ENCODE measurements around the gene THBS3.
"Not testable (repeated sequence)": the region's sequence is repeated elsewhere in the genome, so short reads cannot be mapped to it uniquely, and the experiment has no call there.

Gene THBS3

DNA sequence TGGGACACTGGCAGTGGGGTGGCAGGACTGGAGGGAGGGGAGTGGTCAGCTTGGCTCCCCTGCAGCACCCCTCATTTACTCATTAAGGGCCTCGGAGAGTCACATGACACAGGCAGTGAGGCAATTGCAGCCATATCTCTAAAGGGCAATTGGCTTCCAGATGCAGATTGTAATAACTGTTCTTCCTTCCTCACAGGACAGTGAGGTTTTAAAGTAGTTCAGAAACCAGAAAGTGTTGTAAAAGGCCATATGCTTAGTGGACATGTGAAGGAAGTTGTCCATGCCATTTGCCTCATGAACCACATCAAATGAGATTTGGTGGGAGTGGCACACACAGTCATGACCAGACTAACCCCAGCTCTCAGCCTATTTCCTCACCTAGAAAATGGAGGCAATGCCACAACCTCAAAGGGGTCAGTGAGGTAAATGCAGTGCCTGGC is 11.9 kb upstream of the THBS3 start:
- TF ChIP-seq CTCF (IDR thresholded peaks at IDR 0.05; ENCODE audit: insufficient read depth, low read depth, low read length, missing control alignments) = no peak
- H3K4me3 ChIP-seq (ENCODE audit: low read depth, low read length) = no peak overlapping the region
- DNase-seq (ENCODE audit: low read depth) = no peak

DNA sequence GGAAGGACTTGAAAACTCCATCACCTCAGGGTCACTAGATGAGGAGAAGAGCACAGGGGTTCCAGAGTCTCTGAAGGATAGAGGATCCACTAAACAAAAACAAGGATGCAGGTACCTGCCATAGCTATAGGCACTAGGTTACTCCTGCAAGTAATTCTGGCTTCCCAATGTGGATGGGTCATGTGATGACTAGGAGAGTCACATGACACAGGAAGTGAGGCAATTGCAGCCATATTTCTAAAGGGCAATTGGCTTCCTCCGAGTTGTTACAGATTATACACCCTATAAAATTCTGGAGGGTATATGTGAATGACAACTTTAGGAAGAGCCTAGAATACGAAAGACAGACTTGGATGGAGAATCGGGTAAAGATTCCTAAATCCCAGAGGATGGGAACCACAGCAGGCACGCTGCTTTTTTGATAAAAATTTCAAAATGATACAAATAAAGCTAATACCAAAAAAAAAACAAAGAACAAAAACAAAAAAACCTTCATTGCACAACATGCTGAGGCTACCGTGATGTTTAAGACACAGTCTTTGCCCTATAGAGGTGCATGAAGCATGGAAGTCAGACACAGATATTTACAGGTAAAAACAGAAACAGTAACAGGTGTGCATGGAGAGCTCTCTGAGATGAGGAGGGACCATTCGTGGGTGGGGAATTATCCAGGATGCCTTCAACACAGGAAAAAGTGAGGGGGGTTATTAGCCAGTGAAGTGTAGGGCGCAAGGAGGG is 11.3 kb upstream of the THBS3 start:
- no peak overlapping the region for H3K4me3 ChIP-seq (ENCODE audit: low read depth, low read length)
- DNase-seq (ENCODE audit: low read depth) = no peak
- TF ChIP-seq CTCF (IDR thresholded peaks at IDR 0.05; ENCODE audit: insufficient read depth, low read depth, low read length, missing control alignments) = no peak

DNA sequence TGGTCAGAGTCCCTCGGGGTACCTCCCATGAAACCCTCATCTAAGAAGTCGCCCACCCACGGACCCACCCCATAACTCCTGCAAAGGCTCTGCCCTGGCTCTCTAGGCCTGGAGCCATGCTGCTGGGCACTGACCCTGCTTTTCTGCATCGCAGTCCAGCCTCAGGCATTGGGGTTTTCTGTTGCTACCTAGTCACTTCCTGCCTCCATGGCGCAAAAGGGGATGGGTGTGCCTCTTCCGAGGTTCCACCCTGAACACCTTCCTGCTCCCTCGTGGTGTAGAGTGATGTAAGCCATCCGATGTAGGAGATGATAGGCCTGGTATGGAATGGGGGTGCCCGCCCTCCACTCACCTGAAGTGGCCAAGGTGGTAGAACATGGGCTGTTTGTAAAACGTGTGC is 7.0 kb upstream of the THBS3 start:
- DNase-seq (ENCODE audit: low read depth) = not testable (repeated sequence)

DNA sequence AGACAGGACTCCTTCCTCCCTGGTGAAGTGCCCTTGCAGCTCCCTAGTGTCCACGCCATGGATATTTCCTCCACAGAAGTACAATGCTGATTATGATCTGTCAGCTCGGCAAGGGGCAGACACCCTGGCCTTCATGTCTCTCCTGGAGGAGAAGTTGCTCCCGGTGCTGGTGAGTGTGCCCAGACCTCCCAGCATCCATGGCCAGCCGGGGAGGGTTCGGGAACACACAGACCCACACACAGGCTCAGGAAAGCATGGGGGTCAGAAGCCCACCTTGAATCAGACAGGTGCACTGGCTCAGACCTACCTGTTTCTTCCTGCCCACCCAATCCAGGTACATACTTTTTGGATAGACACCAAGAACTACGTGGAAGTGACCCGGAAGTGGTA is 4.3 kb upstream of the THBS3 start:
- not testable (repeated sequence) for H3K4me3 ChIP-seq (ENCODE audit: low read depth, low read length); DNase-seq (ENCODE audit: low read depth)

More for the DNA sequence above, 7.0 kb upstream of the THBS3 start:
- not testable (repeated sequence) for H3K4me3 ChIP-seq (ENCODE audit: low read depth, low read length)

GRCh38 chr1:155211381-155212050 is 3.8 kb upstream of the THBS3 start:
- not testable (repeated sequence) for DNase-seq (ENCODE audit: low read depth); H3K4me3 ChIP-seq (ENCODE audit: low read depth, low read length)

DNA sequence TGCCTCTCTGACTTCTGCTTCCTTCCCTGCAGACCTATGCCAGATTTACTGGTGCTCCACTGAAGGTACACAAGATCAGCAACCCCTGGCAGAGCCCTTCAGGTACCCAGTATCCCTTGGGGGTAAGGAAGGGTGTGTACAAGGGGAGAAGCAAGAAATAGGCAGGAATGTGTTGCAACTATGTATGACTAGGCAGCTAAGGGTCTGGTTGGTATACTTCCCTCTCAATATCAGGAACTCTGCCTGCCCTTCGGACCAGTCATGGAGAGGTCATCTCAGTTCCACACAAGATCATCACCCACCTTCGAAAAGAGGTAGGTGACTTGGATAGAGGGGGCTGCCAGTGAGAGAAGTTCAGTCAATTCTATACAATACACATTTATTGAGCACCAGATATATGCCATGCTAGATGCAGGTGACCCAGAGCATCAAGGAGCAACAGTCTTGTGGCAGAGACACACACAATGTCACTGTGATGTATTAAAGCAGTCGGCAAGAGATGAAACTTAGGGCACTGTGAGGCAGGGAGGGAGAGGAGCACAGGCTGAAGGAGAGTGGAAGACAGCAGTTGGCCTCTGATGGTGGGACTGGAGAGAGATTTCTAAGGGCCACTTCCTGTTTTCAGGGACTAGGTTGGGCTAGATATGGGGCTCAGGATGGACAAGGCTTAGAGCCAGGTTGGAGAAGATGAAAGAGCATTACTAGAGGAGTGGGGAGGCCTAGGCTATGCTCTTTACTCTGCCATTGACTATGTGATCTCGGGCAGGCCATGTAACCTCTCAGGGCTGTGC is 2.8 kb upstream of the THBS3 start:
- no peak for DNase-seq (ENCODE audit: low read depth)
- no peak overlapping the region for H3K4me3 ChIP-seq (ENCODE audit: low read depth, low read length)
- TF ChIP-seq CTCF (IDR thresholded peaks at IDR 0.05; ENCODE audit: insufficient read depth, low read depth, low read length, missing control alignments) = no peak

DNA sequence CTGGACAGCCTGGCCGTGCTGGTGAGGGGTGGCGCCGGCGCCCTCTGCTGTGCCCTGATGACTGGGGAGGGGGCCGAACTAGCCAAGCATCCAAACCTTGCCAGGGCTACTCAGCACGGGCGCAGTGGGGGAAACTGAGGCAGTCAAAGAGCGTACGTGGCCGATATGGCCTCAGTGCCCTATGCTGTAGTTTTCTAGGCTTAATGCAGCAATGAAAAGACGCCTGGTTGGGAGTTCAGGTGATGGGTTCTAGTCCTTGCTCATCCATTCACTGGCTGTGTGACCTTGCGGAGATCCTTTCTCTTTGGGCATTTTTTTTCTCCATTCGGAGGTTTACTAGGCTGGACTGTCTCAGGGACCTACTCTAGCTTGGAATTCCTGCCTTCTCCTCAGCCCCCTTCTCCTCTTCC is 1.6 kb upstream of the THBS3 start:
- no peak for DNase-seq (ENCODE audit: low read depth)
- H3K4me3 ChIP-seq (ENCODE audit: low read depth, low read length) = peak overlapping the region; percentile 87
- no peak for TF ChIP-seq CTCF (IDR thresholded peaks at IDR 0.05; ENCODE audit: insufficient read depth, low read depth, low read length, missing control alignments)

- peak; percentile 89 for DNase-seq (ENCODE audit: low read depth)
- no peak for TF ChIP-seq CTCF (IDR thresholded peaks at IDR 0.05; ENCODE audit: insufficient read depth, low read depth, low read length, missing control alignments)
- peak within 1 kb of the TSS; percentile 87 for H3K4me3 ChIP-seq (ENCODE audit: low read depth, low read length)
Measured at GRCh38 chr1:155208541-155209311, 1.0 kb upstream of the THBS3 start, which contains the start of gene MTX1. Gene MTX1, plus strand, starts transcription at chr1:155208695. Its CDS starts 110 bp downstream, at chr1:155208805.
